GM18519 (cell line): ENCODE results near the gene MEI1.
"Not testable (repeated sequence)": the region's sequence is repeated elsewhere in the genome, so short reads cannot be mapped to it uniquely, and the experiment has no call there.

Source experiments
- ATAC-seq: cut with Tn5 transposase; IDR thresholded peaks from one replicate; pipeline ENCODE4 v1.9.1; 2021; ENCODE audit warnings: mild to moderate bottlenecking, moderate library complexity; ENCODE audit not compliant: unreplicated experiment, low FRiP score

The MEI1 gene

DNA sequence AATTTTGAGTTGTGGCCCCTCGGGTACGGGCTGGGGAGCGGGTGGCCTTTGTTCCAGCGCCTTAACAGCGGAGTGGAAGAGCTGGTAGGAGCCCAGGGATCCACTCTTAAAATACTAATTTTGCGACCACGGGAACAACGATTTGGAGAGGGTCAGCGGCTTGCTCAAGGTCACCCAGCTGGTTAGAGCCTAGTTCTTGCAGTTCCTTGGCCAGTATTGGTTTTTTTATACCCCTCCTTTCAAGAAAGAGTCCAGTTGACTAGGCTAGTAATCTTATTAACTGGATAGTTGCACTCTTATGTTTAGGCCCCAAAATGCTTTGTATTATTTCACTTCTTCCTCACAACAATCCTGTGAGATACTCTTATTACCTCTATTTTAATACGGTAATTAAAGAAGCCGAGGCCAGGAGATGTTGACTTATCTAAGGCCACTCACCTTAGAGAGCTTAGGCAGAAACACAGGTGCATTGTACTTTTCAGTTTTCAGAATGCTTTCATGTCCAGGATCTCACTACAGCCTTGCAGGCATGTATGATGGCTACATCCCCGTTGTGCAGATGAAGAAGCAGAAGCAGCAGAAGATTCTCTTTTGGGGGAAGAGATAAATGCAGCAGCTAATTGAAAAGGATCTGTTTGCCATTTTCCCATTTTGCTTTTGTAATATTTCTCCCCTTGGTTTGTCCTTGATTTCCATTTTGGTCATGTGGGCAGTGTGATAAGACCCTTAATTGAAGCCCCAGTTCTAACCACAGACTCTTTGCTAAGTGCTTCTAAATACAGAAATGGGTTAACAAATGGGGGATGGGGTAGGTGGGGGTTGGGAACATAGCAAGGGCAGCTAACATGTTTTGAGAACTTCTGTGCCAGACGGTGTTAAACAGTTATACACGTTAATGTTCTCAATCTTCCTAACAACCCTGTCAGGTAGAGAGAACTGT lies 135.0 kb downstream of the MEI1 start:
- ATAC-seq, result no peak

DNA sequence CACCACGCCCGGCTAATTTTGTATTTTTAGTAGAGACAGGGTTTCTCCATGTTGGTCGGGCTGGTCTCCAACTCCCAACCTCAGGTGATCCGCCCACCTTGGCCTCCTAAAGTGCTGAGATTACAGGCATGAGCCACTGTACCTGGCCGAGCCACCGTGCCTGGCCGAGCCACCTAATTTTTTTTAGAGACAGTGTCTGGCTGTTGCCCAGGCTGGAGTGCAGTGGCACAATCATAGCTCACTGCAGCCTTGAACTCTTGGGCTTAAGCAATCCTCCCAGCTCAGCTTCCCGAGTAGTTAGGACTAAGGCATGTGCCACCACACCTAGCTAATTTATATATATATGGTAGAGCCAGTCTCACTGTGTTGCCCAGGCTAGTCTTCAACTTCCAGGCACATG lies 136.2 kb downstream of the MEI1 start:
- ATAC-seq, result not testable (repeated sequence)

DNA sequence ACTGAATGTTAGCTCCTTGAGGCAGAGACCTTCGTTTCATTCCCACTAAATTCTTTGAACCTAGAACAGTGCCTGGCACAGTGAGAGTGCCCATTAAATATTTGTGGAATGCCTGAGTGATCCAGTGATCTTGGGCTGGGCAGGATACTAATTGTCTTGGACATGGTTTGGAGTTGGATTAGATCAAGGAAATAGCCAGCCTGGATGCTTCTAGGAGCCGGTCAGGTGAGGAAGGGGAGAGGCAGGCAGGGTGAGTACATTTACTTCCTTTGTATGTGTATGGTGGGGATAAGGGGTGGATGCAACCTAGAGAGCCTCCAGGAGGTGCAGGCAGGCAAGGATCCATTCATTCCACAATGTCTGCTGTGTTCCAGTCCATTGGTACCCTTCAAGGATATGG lies 137.2 kb downstream of the MEI1 start:
- ATAC-seq, result no peak

DNA sequence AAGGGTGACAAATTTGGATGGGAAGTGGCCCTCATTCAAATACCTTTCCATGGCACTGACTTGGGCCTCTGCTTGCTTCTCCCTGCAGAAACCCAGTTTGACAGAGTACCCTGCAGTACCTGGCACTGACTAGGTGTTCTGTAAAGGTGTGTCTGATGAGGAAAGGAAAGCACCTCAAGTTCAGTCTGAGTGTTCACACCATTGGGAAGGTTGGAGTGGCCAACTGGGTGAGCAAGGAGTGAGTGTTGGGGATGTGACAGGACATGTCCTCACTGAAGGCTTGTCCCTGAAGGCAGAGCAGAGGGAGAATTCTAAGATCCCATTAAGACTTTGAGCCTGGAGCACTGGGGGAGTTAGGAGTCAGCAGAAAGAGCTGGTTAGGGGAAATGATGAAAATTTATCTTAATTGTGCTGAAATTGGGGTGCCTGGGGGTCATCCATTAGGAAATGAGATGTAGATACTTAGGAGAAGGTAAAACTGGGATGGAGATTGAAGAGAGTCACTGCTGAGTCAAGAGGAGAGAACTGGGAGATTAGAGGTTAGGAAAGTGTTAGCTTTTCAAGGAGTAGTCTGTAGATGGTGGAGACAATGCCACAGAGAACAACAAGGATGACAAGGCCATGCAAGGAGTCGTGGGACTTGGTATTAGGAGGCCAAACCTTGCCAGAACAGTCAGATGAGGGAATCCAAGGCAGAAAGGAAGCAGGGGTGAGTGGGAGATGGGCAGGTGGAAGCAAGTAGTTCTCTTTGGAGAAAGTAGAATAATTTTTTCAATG lies 139.7 kb downstream of the MEI1 start:
- ATAC-seq, result no peak

DNA sequence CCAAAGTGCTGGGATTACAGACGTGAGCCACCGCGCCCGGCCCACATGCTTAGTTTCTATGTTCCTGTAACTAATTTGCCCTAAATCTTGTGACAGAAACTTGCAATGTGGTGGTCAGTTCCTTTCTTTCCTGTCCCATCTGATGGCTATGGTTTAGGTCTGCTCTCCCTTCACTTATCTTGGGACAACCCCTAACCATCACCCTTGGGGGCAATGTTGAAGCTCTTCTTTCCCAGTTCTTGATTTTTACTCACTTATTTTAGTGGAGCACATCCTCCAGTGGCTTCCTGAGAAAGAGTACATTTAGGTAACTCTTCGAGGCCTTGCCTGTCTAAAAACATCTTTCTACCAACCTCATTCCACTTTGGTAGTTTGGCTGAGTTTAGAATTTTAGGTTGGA lies 140.9 kb downstream of the MEI1 start:
- no peak for ATAC-seq

DNA sequence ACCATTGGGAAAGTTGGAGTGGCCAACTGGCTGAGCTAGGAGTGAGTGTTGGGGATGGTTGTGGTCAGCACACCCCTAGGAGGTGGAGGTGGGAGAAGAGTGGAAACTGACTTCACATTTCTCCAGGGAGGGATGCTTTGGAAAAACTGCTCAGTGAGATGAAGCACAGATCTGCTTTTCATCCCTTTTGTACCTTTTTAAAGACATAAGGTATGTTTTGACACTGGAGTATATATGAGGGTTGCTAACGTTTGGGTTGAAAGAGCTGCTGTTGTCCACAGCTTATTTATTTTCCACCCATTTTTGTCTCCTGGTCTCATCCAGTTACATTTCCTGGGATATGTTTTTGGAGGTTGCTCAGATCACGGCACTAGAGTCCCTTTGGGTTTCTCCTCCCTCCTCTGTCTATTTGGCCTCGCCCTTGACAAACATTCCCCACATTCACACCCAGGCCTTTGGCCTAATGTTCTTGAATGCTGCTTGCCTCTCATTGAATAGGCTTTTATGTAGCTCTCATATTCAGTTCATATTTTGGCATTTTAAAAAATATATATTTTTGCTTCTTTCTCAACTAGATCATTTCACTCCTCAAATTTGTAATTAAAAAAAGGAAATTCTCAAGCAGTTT lies 141.9 kb downstream of the MEI1 start:
- no peak for ATAC-seq

DNA sequence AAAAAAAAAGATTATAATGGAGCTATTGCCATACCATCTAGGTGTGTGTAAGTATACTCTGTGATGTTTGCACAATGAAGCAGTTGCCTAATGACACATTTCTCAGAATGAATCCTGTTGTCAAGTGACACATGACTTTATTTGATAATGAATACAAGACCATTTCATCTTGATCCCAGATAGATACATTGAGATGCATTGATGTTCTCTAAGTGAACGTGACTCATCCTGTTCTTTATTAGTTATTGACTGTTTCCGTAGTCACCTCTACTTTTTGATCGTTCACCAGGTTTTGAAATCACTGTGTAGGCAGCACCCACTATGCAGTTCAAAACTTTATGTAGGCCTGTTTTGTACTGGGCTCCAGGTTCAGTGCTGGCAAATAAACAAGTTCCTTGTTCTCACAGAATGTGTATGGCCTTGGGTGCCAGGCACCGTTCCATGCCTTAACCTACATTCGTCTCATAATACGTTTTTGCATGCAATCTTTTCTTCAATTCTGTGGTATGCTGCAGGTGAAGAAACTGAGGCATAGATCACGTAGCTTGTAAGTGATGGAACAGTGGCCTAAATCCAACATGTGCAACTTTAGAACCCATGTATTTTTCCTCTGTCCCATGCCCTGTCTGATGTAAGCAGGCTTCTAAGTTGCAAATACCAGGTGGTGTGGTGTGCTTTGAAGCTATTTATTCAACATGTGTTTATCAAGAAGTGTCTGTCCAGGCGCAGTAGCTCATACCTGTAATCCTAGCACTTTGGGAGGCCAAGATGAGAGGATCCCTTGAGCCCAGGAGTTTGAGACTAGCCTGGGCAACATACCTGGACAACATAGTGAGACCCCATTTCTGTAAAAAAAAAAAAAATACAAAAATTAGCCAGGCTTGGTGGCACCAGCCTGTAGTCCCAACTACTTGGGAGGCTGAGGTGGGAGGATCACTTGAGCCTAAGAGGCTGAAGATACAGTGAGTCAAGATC lies 144.0 kb downstream of the MEI1 start:
- ATAC-seq, result no peak

DNA sequence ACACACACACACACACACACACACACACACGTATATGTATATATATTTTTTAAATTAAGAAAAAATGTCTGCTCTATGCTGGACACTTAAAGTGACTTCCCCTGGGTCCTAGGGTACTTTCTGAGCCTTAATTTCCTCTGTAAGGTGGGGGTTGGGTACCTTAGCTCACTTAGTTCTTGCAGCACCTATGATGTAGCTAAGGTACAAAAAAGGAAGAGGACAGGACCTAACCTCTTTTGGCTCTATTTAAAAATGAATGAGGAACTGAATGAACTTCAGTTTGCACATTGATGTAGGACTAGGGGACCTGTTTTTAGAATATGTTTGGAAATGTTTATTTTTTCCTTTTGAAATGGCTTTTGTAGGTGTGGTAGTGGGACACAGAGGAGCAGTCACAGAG lies 144.7 kb downstream of the MEI1 start:
- ATAC-seq, result no peak

DNA sequence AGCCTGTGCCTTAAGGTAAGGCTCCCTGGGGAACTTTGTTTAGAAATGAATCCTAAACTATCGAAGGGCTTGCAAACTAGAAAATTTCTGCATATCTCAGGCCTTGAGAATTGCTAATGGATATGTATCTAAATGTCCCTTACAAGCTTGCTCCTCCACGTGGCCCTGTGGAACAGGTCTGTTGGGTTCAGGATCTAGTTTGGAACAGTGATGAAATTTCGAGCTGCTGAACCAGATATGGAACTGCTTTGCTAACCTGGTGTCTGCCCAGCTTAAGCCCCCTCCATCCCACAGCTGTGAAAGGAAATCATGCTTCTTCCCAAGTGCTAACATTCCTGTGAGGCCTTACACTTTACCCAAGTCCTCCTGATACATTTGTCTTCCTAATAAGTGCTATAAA lies 145.2 kb downstream of the MEI1 start:
- no peak for ATAC-seq

DNA sequence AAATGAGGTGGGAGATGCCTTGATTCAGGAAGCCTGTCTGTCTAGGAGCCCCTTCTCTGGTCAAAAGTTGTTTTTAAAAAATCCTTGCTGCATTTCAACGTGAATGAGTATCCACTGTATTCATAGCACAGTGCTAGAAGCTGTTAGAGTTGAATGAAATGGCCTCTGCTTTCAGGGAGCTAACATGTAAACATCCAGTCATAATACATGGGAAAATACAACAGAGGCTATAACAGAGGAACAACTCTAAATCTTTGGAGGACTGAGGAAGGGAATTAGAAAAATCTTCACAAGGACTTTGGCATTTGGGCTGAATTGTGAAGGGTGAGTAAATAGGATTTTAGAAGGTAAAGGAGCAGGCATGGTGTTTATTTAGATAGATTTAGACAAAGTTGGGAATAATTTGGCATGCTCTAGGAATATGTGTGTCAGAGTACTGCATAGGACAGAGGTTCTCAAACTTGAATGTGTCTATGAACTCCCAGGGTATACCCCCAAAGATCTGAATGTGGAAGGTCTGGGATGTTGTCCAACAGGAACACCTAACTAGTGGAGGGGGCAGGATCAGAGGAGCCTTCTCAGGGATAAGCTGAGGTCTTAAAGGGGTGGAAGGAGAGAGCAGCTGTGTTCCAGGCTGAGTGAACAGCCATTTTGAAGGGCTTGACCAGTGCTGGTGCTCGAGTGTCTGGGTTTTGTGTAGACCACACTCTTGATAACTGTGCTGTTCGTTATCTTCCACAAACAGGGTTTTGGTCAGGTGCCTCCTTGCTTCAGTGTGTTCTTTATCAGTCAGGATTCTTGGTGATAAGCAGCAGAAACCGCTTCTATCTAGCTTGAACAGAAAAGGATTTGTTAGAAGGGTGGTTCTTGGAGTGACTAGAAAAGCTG lies 146.3 kb downstream of the MEI1 start:
- ATAC-seq, result no peak

DNA sequence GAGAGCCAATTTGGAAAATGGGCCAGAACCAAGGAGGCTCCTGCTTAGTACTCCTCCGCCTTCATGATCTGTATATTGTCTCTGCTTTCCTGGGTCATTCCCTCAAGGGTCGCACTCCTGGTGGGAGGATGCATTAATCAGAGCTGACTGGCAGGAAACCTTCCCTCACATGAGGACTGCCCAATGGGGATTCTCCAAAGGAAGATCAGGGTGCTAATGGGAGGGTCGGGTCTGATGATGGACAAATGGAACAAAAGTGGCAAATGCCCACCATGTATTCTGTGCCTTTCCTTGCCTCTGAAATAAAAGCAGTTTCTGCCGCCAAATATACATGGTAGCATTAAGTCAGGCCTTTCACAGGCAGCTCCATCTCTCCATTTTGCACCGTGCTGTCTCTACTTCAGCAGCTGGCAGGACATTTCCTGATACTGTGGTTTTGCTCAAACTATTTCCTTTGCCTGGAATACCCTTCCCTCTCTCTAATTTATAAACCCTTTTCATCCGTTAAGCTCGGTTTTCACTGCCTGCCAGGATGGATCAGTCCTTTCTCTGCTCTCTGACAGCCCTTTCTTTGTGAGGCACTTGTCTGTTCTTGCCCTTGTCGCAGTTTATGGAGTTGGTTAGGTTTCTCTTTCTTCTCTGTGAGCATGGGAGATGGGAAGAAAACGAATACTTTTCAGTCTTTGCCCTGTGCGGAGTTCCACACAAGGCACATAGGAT lies 147.1 kb downstream of the MEI1 start:
- no peak for ATAC-seq

DNA sequence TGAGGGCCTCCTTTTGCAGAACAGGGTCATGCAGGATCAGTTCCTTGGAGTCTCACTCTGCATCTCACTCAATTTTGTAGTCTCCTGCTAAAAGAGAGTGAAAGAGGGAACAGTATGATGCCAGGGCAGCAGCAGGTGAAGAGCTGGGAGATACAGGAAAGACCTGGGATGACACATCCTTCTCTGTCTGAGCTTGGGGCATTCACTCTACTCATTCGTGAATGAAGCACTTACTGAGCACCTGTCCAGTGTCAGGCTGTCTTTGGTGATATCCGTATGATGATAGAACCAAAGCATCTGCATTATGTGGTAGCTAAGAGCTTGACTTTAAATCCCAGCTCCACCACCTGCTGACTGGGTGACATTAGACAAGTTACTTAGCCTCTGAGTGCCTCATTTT lies 148.0 kb downstream of the MEI1 start:
- ATAC-seq, result no peak

DNA sequence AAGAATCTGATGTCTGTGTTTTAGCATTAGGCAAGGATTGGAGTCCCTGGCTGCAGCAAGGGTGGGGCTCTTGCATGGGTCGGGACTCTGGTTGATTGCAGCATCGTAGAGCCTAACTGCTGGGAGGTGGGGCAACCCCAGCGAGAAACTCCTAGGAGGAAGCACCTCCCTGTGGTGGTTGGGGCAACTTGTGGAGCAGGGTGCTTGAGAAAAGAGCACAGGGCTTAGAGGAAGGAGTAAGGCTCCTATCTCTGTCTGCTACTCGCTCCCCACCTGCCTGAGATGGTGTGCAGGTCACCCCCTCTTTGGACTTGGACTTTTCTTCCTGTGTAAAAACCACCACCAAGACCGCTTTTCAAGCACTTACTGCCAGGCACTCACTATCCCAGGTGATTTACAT lies 149.2 kb downstream of the MEI1 start:
- no peak for ATAC-seq
